Thoracic aorta (tissue), 2 donors: ENCODE data around the gene ZNF385B. TPM values are rescaled to one million over a fixed set of nuclear protein-coding genes. Genes with fewer than 3 reads are reported as not detected.

ENCODE experiments used
- ATAC-seq: fragments of 150-250 bp; one replicate; pipeline ENCODE4 v1.8.0; 2017; ENCODE audit warnings: low read depth; ENCODE audit not compliant: insufficient number of reproducible peaks, low FRiP score
- DNase-seq: peaks from one replicate; pipeline ENCODE4 v3.0.0-alpha.2; 2020; ENCODE audit warnings: low spot score
- H3K27ac ChIP-seq, 2 donors: fragments of 200-600 bp; sonication (generic); 1 replicate in 1 of 2; 2 replicates in 1 of 2; pipeline ENCODE4 v1.5.1; 2016; ENCODE audit warnings: mild to moderate bottlenecking in 2 of 2, moderate library complexity in 2 of 2
- H3K27me3 ChIP-seq: fragments of 200-600 bp; sonication (generic); replicated peaks from 2 replicates; pipeline ENCODE4 v1.6.0; 2016; ENCODE audit warnings: mild to moderate bottlenecking; ENCODE audit not compliant: insufficient read depth
- H3K36me3 ChIP-seq: fragments of 200-600 bp; sonication (generic); one replicate; pipeline ENCODE4 v1.5.1; 2016
- H3K4me1 ChIP-seq, 2 donors: fragments of 200-600 bp; sonication (generic); 1 replicate in 1 of 2; 2 replicates in 1 of 2; pipeline versions ENCODE4 v1.5.1 to v1.6.0; 2016; ENCODE audit warnings: low read depth in 2 of 2, mild to moderate bottlenecking in 1 of 2; ENCODE audit not compliant: control insufficient read depth in 1 of 2
- H3K4me3 ChIP-seq: fragments of 200-600 bp; sonication (generic); 2 replicates; pipeline ENCODE4 v1.5.1; 2016; ENCODE audit warnings: mild to moderate bottlenecking
- H3K9me3 ChIP-seq: fragments of 200-600 bp; sonication (generic); 2 replicates; pipeline ENCODE4 v1.5.1; 2016
- total RNA-seq, 2 donors: library from RNA; depleted of rRNA; stranded (reverse); fragments of >200 nt; gene quantifications; one replicate each; pipeline versions ENCODE4 v1.1.0 to v1.2.3, GENCODE V29; 2016
- TF ChIP-seq, protein P1 (sequence below): fragments of 200-600 bp; sonication (generic); IDR thresholded peaks from one replicate; pipeline ENCODE4 v1.5.1; 2019; ENCODE audit warnings: antibody characterized with exemption

Gene ZNF385B
- total RNA-seq, 2 donors from 2014 or later, result 0.41 to 1.9 TPM

GRCh38 chr2:179424571-179424970, 436.8 kb downstream of the ZNF385B start:
- DNase-seq (no peak), ATAC-seq (no peak)
- Histone ChIP-seq H3K9me3 (no peaks in the 10 kb centered on the region), H3K4me1 (no peaks in the 10 kb centered on the region), H3K36me3 (no peaks in the 10 kb centered on the region), H3K4me3 (no peak overlapping the region), H3K27me3 (no peaks in the 10 kb centered on the region), H3K27ac (no peak overlapping the region)
- TF ChIP-seq, protein P1, sequence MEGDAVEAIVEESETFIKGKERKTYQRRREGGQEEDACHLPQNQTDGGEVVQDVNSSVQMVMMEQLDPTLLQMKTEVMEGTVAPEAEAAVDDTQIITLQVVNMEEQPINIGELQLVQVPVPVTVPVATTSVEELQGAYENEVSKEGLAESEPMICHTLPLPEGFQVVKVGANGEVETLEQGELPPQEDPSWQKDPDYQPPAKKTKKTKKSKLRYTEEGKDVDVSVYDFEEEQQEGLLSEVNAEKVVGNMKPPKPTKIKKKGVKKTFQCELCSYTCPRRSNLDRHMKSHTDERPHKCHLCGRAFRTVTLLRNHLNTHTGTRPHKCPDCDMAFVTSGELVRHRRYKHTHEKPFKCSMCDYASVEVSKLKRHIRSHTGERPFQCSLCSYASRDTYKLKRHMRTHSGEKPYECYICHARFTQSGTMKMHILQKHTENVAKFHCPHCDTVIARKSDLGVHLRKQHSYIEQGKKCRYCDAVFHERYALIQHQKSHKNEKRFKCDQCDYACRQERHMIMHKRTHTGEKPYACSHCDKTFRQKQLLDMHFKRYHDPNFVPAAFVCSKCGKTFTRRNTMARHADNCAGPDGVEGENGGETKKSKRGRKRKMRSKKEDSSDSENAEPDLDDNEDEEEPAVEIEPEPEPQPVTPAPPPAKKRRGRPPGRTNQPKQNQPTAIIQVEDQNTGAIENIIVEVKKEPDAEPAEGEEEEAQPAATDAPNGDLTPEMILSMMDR, result no peak

GRCh38 chr2:179422037-179422643, 439.3 kb downstream of the ZNF385B start:
- H3K4me1 ChIP-seq, result no peaks in the 10 kb centered on the region
- no peak overlapping the region for H3K27ac ChIP-seq
- DNase-seq (peak; percentile 11), ATAC-seq (no peak)
- H3K27me3 ChIP-seq, result no peaks in the 10 kb centered on the region
- H3K9me3 ChIP-seq, result no peaks in the 10 kb centered on the region
- no peaks in the 10 kb centered on the region for H3K36me3 ChIP-seq
- no peak overlapping the region for H3K4me3 ChIP-seq
- TF ChIP-seq, protein P1, result peak; percentile 72

DNA sequence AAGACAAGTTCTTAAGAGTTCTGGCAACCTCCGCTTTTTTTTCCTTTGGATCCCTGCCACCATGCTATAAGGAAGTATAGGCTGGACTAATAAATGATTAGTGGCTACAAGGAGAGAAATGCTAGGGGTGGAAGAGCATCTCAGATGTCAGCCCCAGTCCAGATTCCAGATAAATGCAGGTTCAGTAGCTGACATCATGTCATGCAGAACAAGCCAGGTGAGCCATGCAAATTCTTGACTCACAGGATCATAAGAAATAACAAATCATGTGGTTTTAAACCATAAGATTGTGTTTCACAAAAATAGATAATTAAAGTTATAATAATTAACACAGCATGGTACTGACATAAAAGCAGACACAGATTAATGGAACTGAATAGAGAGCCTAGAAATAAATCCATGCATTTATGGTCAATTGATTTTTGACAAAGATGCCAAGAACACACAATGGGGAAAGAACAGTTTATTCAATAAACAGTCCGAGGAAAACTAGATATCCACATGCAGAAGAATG, 443.9 kb downstream of the ZNF385B start:
- Histone ChIP-seq H3K4me3 (no peak overlapping the region), H3K27me3 (no peaks in the 10 kb centered on the region), H3K27ac (no peak overlapping the region), H3K4me1 (no peaks in the 10 kb centered on the region), H3K36me3 (no peaks in the 10 kb centered on the region), H3K9me3 (no peaks in the 10 kb centered on the region)
- DNase-seq (no peak), ATAC-seq (no peak)
- TF ChIP-seq, protein P1, result no peak

DNA sequence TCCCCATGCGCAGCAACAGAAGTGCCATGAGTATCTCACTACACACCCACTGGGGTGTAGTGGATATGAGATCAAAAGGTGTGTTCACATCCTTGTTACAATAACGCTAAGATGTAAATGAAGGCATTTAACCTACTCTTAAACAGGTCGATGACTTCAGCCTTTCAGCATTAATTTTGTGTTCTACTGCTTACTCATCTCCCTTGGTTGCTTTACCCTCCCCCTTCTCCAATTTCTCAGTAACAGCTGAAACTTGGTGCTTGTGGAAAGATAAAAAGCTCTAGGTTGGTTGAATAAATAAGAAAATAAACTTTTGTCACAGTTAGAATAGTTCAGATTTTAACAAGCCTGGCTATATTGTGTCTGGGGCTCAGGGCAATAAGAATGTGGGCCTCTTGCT, 449.3 kb downstream of the ZNF385B start:
- H3K9me3 ChIP-seq, result no peaks in the 10 kb centered on the region
- no peaks in the 10 kb centered on the region for H3K27me3 ChIP-seq
- no peaks in the 10 kb centered on the region for H3K4me1 ChIP-seq
- H3K27ac ChIP-seq, result no peak overlapping the region
- TF ChIP-seq, protein P1, result no peak
- DNase-seq (no peak), ATAC-seq (no peak)
- H3K36me3 ChIP-seq, result no peaks in the 10 kb centered on the region
- H3K4me3 ChIP-seq, result no peak overlapping the region

DNA sequence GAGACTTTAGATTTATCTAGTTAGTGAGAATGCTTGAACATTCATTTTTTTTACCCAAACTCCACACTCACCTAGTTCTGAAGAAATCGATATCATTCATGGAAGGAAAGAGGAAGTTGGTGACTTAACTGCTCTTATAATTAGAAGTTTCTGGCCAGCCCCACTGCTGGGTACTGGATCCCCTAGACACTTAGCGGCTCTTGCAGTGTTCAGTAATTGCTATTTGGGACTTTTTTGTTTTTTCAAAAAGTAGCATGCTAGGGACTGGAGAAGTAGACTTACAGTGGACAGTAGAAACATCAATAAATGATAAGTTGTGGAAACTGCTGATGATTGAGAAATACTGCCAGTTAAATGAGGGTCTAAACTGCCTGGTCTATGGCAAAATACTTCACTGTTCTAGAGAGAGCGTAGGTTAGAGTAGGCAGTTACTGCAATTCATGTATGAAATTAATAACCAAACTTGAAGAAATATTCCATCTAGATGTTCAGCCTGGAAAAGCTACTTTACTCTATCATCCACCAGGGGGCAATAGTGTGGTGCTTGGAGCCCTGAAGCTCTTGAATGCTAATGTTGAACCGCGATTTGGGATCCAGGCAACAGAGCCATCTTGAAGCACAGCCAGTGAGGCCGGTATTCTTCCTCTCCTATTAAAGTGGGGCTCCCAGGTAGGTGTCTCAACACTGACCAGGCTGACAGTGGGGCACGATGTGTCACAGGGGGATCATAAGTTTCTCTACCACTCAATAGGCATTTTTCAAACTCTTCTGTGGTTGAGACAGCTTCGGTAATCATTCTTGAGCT, 450.7 kb downstream of the ZNF385B start:
- H3K36me3 ChIP-seq, result no peaks in the 10 kb centered on the region
- TF ChIP-seq, protein P1, result peak; percentile 67
- DNase-seq (no peak), ATAC-seq (no peak)
- no peak overlapping the region for H3K27ac ChIP-seq
- no peak overlapping the region for H3K4me3 ChIP-seq
- H3K27me3 ChIP-seq, result no peaks in the 10 kb centered on the region
- H3K4me1 ChIP-seq, result no peaks in the 10 kb centered on the region
- no peaks in the 10 kb centered on the region for H3K9me3 ChIP-seq
